ENCODE results near the gene CELF5.
A peak's percentile ranks its signal among the peaks of the same experiment; 100 is the strongest.
"Not testable (repeated sequence)": the region's sequence is repeated elsewhere in the genome, so short reads cannot be mapped to it uniquely, and the experiment has no call there.

CELF5 gene

GRCh38 chr19:3298853-3299449 lies 74.5 kb downstream of the CELF5 start:
- Histone ChIP-seq H4K91ac (ENCODE audit: low read depth, low read length, poor library complexity) (no peak overlapping the region), H2AK5ac (ENCODE audit: low read depth, low read length) (no peak overlapping the region), H2BK5ac (ENCODE audit: low read length) (no peak overlapping the region), H2BK120ac (ENCODE audit: low read depth, low read length) (no peak overlapping the region), H2AFZ (ENCODE audit: low read length) (no peak overlapping the region), H3K9ac (ENCODE audit: low read depth, low read length, poor library complexity) (no peak overlapping the region), H3K4me3 (ENCODE audit: low read length in 2 of 2) (no peak overlapping the region), H2BK15ac (ENCODE audit: low read length) (no peak overlapping the region), H3K4me1 (ENCODE audit: control insufficient read depth in 2 of 2, insufficient read depth in 1 of 2, low read depth in 1 of 2, low read length in 2 of 2) (no peaks in the 10 kb centered on the region), H2BK12ac (ENCODE audit: low read length) (no peak overlapping the region), H3K4me2 (ENCODE audit: insufficient read depth, low read length, poor library complexity, severe bottlenecking) (no peak overlapping the region), H3K14ac (ENCODE audit: low read length) (no peak overlapping the region), H3K36me3 (replicated peaks in 1 of 2; ENCODE audit: control insufficient read depth in 2 of 2, insufficient read depth in 2 of 2, low read length in 2 of 2) (no peaks in the 10 kb centered on the region), H3K27me3 (ENCODE audit: control insufficient read depth in 3 of 3, insufficient read depth in 3 of 3, low read depth in 1 of 3, low read length in 3 of 3) (no peaks in the 10 kb centered on the region), H3K4ac (ENCODE audit: low read length) (no peak overlapping the region), H3K18ac (ENCODE audit: low read length) (no peak overlapping the region), H3K9me3 (replicated peaks in 1 of 2; ENCODE audit: control insufficient read depth in 2 of 2, insufficient read depth in 1 of 2, low read depth in 1 of 2, low read length in 2 of 2) (peaks cover 2 to 8% of the 10 kb centered on the region in 2 donors), H3K79me1 (ENCODE audit: low read depth, low read length) (no peaks in the 10 kb centered on the region), H3K23ac (ENCODE audit: low read depth, low read length, poor library complexity) (no peak overlapping the region), H4K8ac (ENCODE audit: low read depth, low read length) (no peak overlapping the region), H3K27ac (replicated peaks; ENCODE audit: low read length) (no peak overlapping the region)
- DNase-seq (ENCODE audit: low spot score) = no peak
- no CpG with 5 or more reads among the region's 6 CpGs for WGBS, 2 donors (ENCODE audit: extremely low coverage in 2 of 2, insufficient read length in 2 of 2, insufficient replicate concordance in 1 of 2)

DNA sequence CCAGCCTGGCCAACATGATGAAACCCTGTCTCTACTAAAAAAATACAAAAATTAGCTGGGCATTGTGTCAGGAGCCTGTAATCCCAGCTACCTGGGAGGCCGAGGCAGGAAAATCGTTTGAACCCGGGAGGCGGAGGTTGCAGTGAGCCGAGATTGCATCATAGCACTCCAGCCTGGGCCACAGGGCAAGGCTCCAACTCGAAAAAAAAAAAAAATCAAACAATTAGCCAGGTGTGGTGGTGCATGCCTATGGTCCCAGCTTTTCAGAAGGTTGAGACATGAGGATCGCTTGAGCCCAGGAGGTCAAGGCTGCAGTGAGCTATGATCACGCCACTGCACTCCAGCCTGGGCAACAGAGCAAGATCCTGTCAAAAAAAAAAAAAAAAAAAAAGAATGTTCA lies 76.1 kb downstream of the CELF5 start:
- not testable (repeated sequence) for H2AFZ ChIP-seq (ENCODE audit: low read length); H2BK12ac ChIP-seq (ENCODE audit: low read length); H3K14ac ChIP-seq (ENCODE audit: low read length); H3K4me3 ChIP-seq (ENCODE audit: low read length in 2 of 2); H4K91ac ChIP-seq (ENCODE audit: low read depth, low read length, poor library complexity); H3K9ac ChIP-seq (ENCODE audit: low read depth, low read length, poor library complexity); H3K18ac ChIP-seq (ENCODE audit: low read length); H3K4me1 ChIP-seq (ENCODE audit: control insufficient read depth in 2 of 2, insufficient read depth in 1 of 2, low read depth in 1 of 2, low read length in 2 of 2); DNase-seq (ENCODE audit: low spot score); H3K27ac ChIP-seq (replicated peaks; ENCODE audit: low read length); H3K27me3 ChIP-seq (ENCODE audit: control insufficient read depth in 3 of 3, insufficient read depth in 3 of 3, low read depth in 1 of 3, low read length in 3 of 3); H3K9me3 ChIP-seq (replicated peaks in 1 of 2; ENCODE audit: control insufficient read depth in 2 of 2, insufficient read depth in 1 of 2, low read depth in 1 of 2, low read length in 2 of 2); H3K23ac ChIP-seq (ENCODE audit: low read depth, low read length, poor library complexity); H4K8ac ChIP-seq (ENCODE audit: low read depth, low read length); H3K36me3 ChIP-seq (replicated peaks in 1 of 2; ENCODE audit: control insufficient read depth in 2 of 2, insufficient read depth in 2 of 2, low read length in 2 of 2); H3K79me1 ChIP-seq (ENCODE audit: low read depth, low read length); H2BK15ac ChIP-seq (ENCODE audit: low read length); H3K4ac ChIP-seq (ENCODE audit: low read length); H2BK120ac ChIP-seq (ENCODE audit: low read depth, low read length); H2BK5ac ChIP-seq (ENCODE audit: low read length); H3K4me2 ChIP-seq (ENCODE audit: insufficient read depth, low read length, poor library complexity, severe bottlenecking); H2AK5ac ChIP-seq (ENCODE audit: low read depth, low read length)
- WGBS, 2 donors (ENCODE audit: extremely low coverage in 2 of 2, insufficient read length in 2 of 2, insufficient replicate concordance in 1 of 2) = no CpG with 5 or more reads among the region's 8 CpGs

DNA sequence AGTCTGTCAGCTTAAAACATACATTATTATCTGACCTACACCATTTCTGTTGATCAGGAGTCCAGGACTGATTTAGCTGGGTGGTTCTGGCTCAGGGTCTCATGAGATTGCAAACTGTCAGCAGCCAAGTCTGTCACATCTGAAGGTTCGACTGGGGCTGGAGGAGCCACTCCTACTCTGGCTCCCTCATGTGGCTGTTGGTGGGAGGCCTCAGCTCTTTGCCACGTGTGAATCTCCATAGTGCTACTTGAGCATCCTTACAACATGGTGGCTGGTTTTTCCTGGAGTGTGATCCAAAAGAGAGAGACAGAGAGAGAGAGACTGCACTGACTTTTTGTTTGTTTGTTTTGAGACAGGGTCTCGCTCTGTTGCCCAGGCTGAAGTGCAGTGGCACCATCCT lies 78.3 kb downstream of the CELF5 start:
- Histone ChIP-seq H2BK12ac (ENCODE audit: low read length) (no peak overlapping the region), H2BK120ac (ENCODE audit: low read depth, low read length) (no peak overlapping the region), H3K27me3 (ENCODE audit: control insufficient read depth in 3 of 3, insufficient read depth in 3 of 3, low read depth in 1 of 3, low read length in 3 of 3) (no peaks in the 10 kb centered on the region), H3K27ac (replicated peaks; ENCODE audit: low read length) (no peak overlapping the region), H2BK15ac (ENCODE audit: low read length) (no peak overlapping the region), H3K23ac (ENCODE audit: low read depth, low read length, poor library complexity) (no peak overlapping the region), H4K91ac (ENCODE audit: low read depth, low read length, poor library complexity) (no peak overlapping the region), H2AFZ (ENCODE audit: low read length) (no peak overlapping the region), H3K18ac (ENCODE audit: low read length) (no peak overlapping the region), H3K4me1 (ENCODE audit: control insufficient read depth in 2 of 2, insufficient read depth in 1 of 2, low read depth in 1 of 2, low read length in 2 of 2) (no peaks in the 10 kb centered on the region), H3K9ac (ENCODE audit: low read depth, low read length, poor library complexity) (no peak overlapping the region), H2AK5ac (ENCODE audit: low read depth, low read length) (no peak overlapping the region), H2BK5ac (ENCODE audit: low read length) (no peak overlapping the region), H3K14ac (ENCODE audit: low read length) (no peak overlapping the region), H3K4me2 (ENCODE audit: insufficient read depth, low read length, poor library complexity, severe bottlenecking) (no peak overlapping the region), H4K8ac (ENCODE audit: low read depth, low read length) (no peak overlapping the region), H3K9me3 (replicated peaks in 1 of 2; ENCODE audit: control insufficient read depth in 2 of 2, insufficient read depth in 1 of 2, low read depth in 1 of 2, low read length in 2 of 2) (peaks cover 2 to 8% of the 10 kb centered on the region in 2 donors), H3K79me1 (ENCODE audit: low read depth, low read length) (no peaks in the 10 kb centered on the region), H3K36me3 (replicated peaks in 1 of 2; ENCODE audit: control insufficient read depth in 2 of 2, insufficient read depth in 2 of 2, low read length in 2 of 2) (no peaks in the 10 kb centered on the region), H3K4ac (ENCODE audit: low read length) (no peak overlapping the region), H3K4me3 (ENCODE audit: low read length in 2 of 2) (no peak overlapping the region)
- WGBS, 2 donors (ENCODE audit: extremely low coverage in 2 of 2, insufficient read length in 2 of 2, insufficient replicate concordance in 1 of 2) = no CpG with 5 or more reads among the region's 3 CpGs
- DNase-seq (ENCODE audit: low spot score) = no peak

GRCh38 chr19:3304871-3305423 lies 80.5 kb downstream of the CELF5 start:
- Histone ChIP-seq H3K14ac (ENCODE audit: low read length) (no peak overlapping the region), H2BK120ac (ENCODE audit: low read depth, low read length) (no peak overlapping the region), H3K4me3 (ENCODE audit: low read length in 2 of 2) (no peak overlapping the region), H4K8ac (ENCODE audit: low read depth, low read length) (no peak overlapping the region), H3K27me3 (ENCODE audit: control insufficient read depth in 3 of 3, insufficient read depth in 3 of 3, low read depth in 1 of 3, low read length in 3 of 3) (no peaks in the 10 kb centered on the region), H2BK5ac (ENCODE audit: low read length) (no peak overlapping the region), H3K79me1 (ENCODE audit: low read depth, low read length) (no peaks in the 10 kb centered on the region), H3K23ac (ENCODE audit: low read depth, low read length, poor library complexity) (no peak overlapping the region), H3K27ac (replicated peaks; ENCODE audit: low read length) (no peak overlapping the region), H3K4ac (ENCODE audit: low read length) (no peak overlapping the region), H2BK12ac (ENCODE audit: low read length) (no peak overlapping the region), H3K9me3 (replicated peaks in 1 of 2; ENCODE audit: control insufficient read depth in 2 of 2, insufficient read depth in 1 of 2, low read depth in 1 of 2, low read length in 2 of 2) (peaks cover 3 to 8% of the 10 kb centered on the region in 2 donors), H2AK5ac (ENCODE audit: low read depth, low read length) (no peak overlapping the region), H3K4me1 (ENCODE audit: control insufficient read depth in 2 of 2, insufficient read depth in 1 of 2, low read depth in 1 of 2, low read length in 2 of 2) (no peaks in the 10 kb centered on the region), H4K91ac (ENCODE audit: low read depth, low read length, poor library complexity) (no peak overlapping the region), H2BK15ac (ENCODE audit: low read length) (no peak overlapping the region), H3K4me2 (ENCODE audit: insufficient read depth, low read length, poor library complexity, severe bottlenecking) (no peak overlapping the region), H3K36me3 (replicated peaks in 1 of 2; ENCODE audit: control insufficient read depth in 2 of 2, insufficient read depth in 2 of 2, low read length in 2 of 2) (no peaks in the 10 kb centered on the region), H2AFZ (ENCODE audit: low read length) (no peak overlapping the region), H3K9ac (ENCODE audit: low read depth, low read length, poor library complexity) (no peak overlapping the region), H3K18ac (ENCODE audit: low read length) (no peak overlapping the region)
- no CpG with 5 or more reads among the region's 22 CpGs for WGBS, 2 donors (ENCODE audit: extremely low coverage in 2 of 2, insufficient read length in 2 of 2, insufficient replicate concordance in 1 of 2)
- peak; percentile 78 for DNase-seq (ENCODE audit: low spot score)
